BLaER1 (cell line): ENCODE measurements around the gene STAB2.
"Not testable (repeated sequence)": the region's sequence is repeated elsewhere in the genome, so short reads cannot be mapped to it uniquely, and the experiment has no call there.

Experiments
- H3K27ac ChIP-seq: shearing (Covaris generic); formaldehyde crosslinking; 2 replicates; pipeline ENCODE4 v1.8.1; 2022
- H3K27me3 ChIP-seq: shearing (Covaris generic); formaldehyde crosslinking; 2 replicates; pipeline ENCODE4 v1.8.1; 2022
- H3K36me3 ChIP-seq: shearing (Covaris generic); formaldehyde crosslinking; 2 replicates; pipeline ENCODE4 v1.8.1; 2022
- H3K4me1 ChIP-seq: shearing (Covaris generic); formaldehyde crosslinking; 2 replicates; pipeline ENCODE4 v1.8.1; 2022
- H3K4me2 ChIP-seq: shearing (Covaris generic); formaldehyde crosslinking; 2 replicates; pipeline ENCODE4 v1.8.1; 2022
- H3K4me3 ChIP-seq: shearing (Covaris generic); formaldehyde crosslinking; 2 replicates; pipeline ENCODE4 v1.8.1; 2022
- H3K9ac ChIP-seq: shearing (Covaris generic); formaldehyde crosslinking; 2 replicates; pipeline ENCODE4 v1.8.1; 2022
- H3K9me3 ChIP-seq: shearing (Covaris generic); formaldehyde crosslinking; 2 replicates; pipeline ENCODE4 v1.8.1; 2022
- H4K20me1 ChIP-seq: shearing (Covaris generic); formaldehyde crosslinking; 2 replicates; pipeline ENCODE4 v1.8.1; 2022
- Cebpa-rat ChIP-seq: shearing (Covaris generic); IDR thresholded peaks from 2 replicates; pipeline ENCODE4 v1.8.1; 2022

STAB2 gene

DNA sequence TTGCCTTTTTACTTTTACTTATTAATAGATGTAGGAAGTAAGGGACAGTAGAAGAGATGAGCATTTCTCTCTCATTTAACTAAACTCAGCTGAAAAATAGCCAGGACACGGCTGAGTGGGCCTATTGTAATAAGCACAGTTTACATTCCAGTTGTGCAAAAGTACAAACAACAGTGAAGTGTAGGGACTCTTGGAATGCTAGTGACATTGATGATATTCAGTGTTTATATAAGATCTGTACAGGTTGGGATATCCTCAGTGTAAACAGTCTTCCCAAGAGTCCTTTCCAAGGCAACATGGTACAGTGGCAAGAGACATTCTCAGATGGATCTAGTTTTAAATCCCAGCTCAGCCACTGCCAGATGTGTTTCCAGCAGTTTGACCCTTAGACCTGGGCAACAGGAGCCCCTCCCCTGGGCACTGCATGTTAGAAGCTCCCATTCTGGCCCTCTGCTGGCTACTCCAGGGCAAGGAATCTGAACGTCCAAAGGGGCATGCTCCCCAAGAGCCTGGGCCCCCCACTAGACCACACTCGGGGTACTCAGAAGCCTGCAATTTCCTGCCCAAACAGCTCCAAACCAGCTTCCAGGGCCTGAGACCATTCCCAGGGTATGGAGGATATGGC, 55.3 kb downstream of the STAB2 start:
- TF ChIP-seq Cebpa-rat: no peak

DNA sequence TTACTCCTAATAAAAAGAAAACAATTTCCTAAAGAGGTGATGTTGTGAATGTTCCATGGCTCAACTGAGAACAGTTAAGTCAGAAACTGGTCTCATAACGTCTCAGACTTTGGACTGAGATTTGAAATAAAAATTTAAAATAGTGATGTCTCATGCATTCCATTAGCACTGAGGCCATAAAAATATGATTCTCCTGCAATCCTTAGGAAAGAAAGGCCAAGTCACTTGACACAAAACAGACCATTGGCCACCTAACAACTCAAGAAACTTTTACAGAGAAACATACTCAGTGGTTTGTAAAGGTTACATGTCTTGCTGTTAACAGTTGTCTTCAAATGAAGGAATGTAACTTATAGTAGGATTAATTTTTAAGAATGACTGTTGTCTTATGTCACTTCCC, 58.1 kb downstream of the STAB2 start:
- no peak overlapping the region for H3K4me3 ChIP-seq
- no peak overlapping the region for H3K27ac ChIP-seq
- H3K9me3 ChIP-seq: peaks cover 4% of the 10 kb centered on the region; the same call in 1 of the 2 replicates
- H3K27me3 ChIP-seq: no peaks in the 10 kb centered on the region
- no peaks in the 10 kb centered on the region for H4K20me1 ChIP-seq
- H3K4me2 ChIP-seq: no peak overlapping the region
- H3K9ac ChIP-seq: no peak overlapping the region
- no peak for TF ChIP-seq Cebpa-rat
- no peaks in the 10 kb centered on the region for H3K4me1 ChIP-seq
- no peaks in the 10 kb centered on the region for H3K36me3 ChIP-seq

More for the DNA sequence above, 55.3 kb downstream of the STAB2 start:
- H3K4me1 ChIP-seq: no peaks in the 10 kb centered on the region
- no peaks in the 10 kb centered on the region for H3K36me3 ChIP-seq
- H4K20me1 ChIP-seq: no peaks in the 10 kb centered on the region
- H3K4me2 ChIP-seq: no peak overlapping the region
- no peak overlapping the region for H3K4me3 ChIP-seq
- no peak overlapping the region for H3K27ac ChIP-seq
- H3K9me3 ChIP-seq: peaks cover 4% of the 10 kb centered on the region; the same call in 1 of the 2 replicates
- H3K27me3 ChIP-seq: no peaks in the 10 kb centered on the region
- H3K9ac ChIP-seq: no peak overlapping the region

DNA sequence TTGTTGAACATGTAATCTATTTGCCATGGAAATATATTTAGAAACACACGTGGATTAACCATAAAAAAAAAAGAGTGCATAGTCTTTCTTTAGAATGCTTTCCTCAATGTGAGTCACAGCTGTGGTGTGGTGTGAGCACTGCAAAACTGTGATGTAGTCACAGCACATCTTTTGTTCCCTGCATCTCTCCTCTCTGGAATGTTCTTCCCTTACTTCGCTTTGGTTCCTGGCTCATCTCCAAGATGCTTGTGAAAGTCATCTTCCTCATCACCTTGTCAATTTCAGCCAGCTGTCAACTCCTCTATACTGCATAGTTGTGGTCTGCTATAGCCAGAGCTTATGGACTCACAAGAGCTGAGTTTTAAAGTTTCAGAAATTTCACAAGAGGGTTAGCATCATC, 60.2 kb downstream of the STAB2 start:
- no peak for TF ChIP-seq Cebpa-rat
- H3K27ac ChIP-seq: no peak overlapping the region

DNA sequence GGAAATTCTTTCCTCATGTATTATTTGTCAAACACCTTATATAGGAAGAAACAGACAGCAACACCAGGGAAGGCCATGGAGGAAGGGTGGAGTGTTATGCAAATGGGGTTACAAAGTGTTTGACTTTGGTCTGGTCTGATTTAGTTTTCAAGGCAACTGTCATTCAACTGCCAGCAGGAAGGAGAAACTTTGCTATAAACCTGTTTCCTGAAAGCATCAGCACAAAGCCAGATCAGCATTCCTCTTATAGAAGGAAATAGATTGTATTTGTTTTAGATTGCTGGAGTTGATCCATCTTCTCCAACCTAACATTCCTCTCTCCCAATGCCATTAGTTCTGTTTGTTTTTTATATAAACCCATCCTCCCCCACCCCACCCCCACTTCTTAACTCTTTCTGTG, 65.7 kb downstream of the STAB2 start:
- Histone ChIP-seq H3K9ac (no peak overlapping the region), H3K4me3 (no peak overlapping the region), H3K27ac (no peak overlapping the region)

More for the DNA sequence above, 60.2 kb downstream of the STAB2 start:
- no peak overlapping the region for H3K4me3 ChIP-seq
- no peak overlapping the region for H3K9ac ChIP-seq
- H3K9me3 ChIP-seq: peaks cover 4% of the 10 kb centered on the region; the same call in 1 of the 2 replicates
- no peaks in the 10 kb centered on the region for H3K4me1 ChIP-seq
- H3K36me3 ChIP-seq: no peaks in the 10 kb centered on the region
- H4K20me1 ChIP-seq: no peaks in the 10 kb centered on the region
- H3K4me2 ChIP-seq: no peak overlapping the region
- H3K27me3 ChIP-seq: no peaks in the 10 kb centered on the region

DNA sequence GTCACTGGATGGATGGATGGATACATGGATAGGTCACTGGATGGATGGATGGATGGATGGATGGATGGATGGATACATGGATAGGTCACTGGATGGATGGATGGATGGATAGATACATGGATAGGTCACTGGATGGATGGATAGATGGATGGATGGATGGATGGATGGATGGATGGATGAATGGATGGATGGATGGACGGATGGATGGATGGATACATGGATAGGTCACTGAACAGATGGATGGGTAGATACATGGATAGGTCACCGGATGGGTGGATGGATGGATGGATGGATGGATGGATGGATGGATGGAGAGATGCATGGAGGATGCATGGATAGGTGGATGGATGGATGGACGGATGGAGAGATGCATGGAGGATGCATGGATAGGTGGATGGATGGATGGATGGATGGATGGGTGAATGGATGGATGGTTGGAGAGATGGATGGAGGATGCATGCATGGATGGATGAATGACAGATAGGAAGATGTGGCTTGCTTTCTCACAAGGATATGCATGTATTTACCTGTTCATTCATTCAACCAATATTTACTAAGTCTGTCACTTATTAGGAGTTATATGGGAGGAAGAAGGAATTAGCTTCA, 66.6 kb downstream of the STAB2 start:
- not testable (repeated sequence) for H3K4me2 ChIP-seq, H4K20me1 ChIP-seq, H3K9me3 ChIP-seq, H3K27me3 ChIP-seq, H3K9ac ChIP-seq, H3K4me1 ChIP-seq, H3K4me3 ChIP-seq, H3K36me3 ChIP-seq, H3K27ac ChIP-seq

More for the DNA sequence above, 65.7 kb downstream of the STAB2 start:
- no peaks in the 10 kb centered on the region for H3K27me3 ChIP-seq
- no peaks in the 10 kb centered on the region for H3K36me3 ChIP-seq
- TF ChIP-seq Cebpa-rat: no peak
- no peaks in the 10 kb centered on the region for H3K9me3 ChIP-seq
- no peaks in the 10 kb centered on the region for H4K20me1 ChIP-seq
- H3K4me2 ChIP-seq: no peak overlapping the region
- H3K4me1 ChIP-seq: no peaks in the 10 kb centered on the region

DNA sequence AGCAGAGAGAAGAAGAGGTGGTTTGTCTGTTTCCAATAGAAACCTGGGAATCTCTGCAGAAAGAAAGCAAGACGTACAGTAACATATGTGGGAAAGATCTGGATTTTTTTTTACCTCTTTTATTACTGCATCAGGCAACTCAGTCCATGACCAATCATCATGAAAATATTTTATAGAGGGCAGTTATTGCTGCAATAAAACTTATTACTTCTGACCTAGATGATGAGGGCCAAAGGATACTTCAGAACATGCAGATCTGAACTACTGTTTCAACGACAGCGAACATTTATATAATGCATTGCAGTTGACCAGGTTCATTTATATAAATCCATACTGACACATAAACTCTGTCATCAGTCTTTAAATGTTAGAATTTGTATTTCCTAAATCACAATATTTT, 67.7 kb downstream of the STAB2 start:
- no peaks in the 10 kb centered on the region for H3K36me3 ChIP-seq
- no peaks in the 10 kb centered on the region for H3K4me1 ChIP-seq
- no peaks in the 10 kb centered on the region for H3K27me3 ChIP-seq
- no peak overlapping the region for H3K27ac ChIP-seq
- no peak overlapping the region for H3K4me2 ChIP-seq
- no peaks in the 10 kb centered on the region for H4K20me1 ChIP-seq
- H3K4me3 ChIP-seq: no peak overlapping the region
- no peak overlapping the region for H3K9ac ChIP-seq
- H3K9me3 ChIP-seq: no peaks in the 10 kb centered on the region
- no peak for TF ChIP-seq Cebpa-rat

DNA sequence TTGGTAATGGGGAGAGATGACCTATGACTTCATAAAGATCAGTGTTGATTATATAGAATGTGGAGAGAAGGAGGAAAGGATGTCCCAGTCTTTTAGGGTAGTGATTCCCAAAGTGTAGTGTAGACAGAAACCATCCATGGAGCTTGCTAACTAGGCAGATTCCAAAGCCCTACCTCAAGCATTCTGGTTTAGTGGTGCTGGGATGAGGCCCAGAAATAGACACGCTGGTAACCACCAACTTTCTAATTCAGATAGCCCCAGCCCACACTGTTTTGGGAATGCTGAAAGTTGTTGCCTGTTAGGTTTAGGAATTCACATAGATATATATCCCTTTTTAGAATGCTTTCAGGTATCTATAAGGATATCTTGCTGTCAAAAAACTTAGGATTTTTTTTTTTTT, 69.2 kb downstream of the STAB2 start:
- Histone ChIP-seq H3K9me3 (no peaks in the 10 kb centered on the region), H3K4me1 (no peaks in the 10 kb centered on the region), H3K27me3 (no peaks in the 10 kb centered on the region), H3K4me2 (no peak overlapping the region), H4K20me1 (no peaks in the 10 kb centered on the region), H3K9ac (no peak overlapping the region), H3K4me3 (no peak overlapping the region), H3K36me3 (no peaks in the 10 kb centered on the region), H3K27ac (no peak overlapping the region)
- TF ChIP-seq Cebpa-rat: no peak

DNA sequence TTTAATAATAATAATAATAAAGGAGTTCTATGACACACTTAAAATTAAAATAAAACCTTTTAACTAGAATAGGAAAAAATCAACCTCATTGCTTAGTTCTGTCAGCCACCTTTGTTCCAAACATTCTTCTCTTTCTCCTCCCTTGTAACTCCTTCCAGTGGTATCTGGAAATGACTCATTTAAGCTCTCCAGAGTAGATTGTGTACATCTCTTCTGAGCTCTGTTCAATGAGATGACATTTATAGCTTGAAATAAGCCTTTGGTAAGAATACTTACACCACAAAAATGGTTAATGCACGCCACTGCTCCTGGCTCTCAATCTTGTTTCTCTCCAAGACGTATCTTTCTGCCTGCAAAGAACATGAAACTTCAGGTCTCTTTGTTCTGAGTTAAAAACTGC, 70.3 kb downstream of the STAB2 start:
- no peak overlapping the region for H3K9ac ChIP-seq
- TF ChIP-seq Cebpa-rat: no peak
- H4K20me1 ChIP-seq: no peaks in the 10 kb centered on the region
- H3K9me3 ChIP-seq: no peaks in the 10 kb centered on the region
- no peak overlapping the region for H3K4me2 ChIP-seq
- no peaks in the 10 kb centered on the region for H3K4me1 ChIP-seq
- H3K27me3 ChIP-seq: no peaks in the 10 kb centered on the region
- no peak overlapping the region for H3K4me3 ChIP-seq
- H3K27ac ChIP-seq: no peak overlapping the region
- no peaks in the 10 kb centered on the region for H3K36me3 ChIP-seq

DNA sequence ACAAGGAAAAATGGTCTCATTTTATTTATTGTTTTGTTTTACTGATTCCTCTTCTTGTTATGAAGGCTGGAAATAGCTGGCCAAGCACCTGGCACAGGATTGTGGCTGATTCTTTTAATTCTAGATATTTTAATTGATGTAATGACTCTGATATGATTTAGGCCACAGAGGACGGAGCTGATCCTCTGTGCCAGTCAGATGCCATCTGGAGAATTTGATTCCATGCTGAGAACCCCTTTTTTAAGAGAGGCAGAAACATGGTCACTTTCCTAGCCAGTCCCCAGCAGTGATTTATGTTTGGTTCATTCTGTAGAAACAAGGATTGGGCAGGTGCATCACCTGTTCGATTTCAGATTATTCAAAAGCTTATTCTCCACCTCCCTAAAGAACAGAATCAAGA, 77.6 kb downstream of the STAB2 start:
- no peak overlapping the region for H3K27ac ChIP-seq
- no peaks in the 10 kb centered on the region for H3K27me3 ChIP-seq
- H3K4me3 ChIP-seq: no peak overlapping the region
- no peak overlapping the region for H3K9ac ChIP-seq
- no peak for TF ChIP-seq Cebpa-rat
- no peaks in the 10 kb centered on the region for H3K36me3 ChIP-seq
- no peaks in the 10 kb centered on the region for H3K9me3 ChIP-seq
- H3K4me1 ChIP-seq: no peaks in the 10 kb centered on the region
- H4K20me1 ChIP-seq: no peaks in the 10 kb centered on the region
- no peak overlapping the region for H3K4me2 ChIP-seq

DNA sequence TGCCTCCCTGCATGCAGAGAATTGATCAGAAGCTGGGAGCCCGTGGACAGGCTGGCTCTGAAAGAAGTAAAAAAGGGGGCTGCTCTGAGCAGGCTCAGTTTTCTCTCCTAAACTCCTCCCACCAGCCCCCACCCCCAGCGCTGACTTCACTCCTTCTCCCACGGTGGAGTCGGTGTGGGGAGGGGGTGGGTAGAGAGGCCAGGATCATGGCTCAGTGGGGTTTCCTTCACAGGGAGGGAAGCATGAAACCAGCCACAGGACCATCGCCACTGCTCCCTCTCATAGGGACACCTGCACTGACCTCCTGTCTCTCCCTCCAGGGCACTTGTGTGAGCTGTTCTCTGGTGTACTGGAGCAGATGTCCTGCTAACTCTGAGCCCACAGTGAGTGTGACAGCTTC, 78.9 kb downstream of the STAB2 start:
- H3K27me3 ChIP-seq: no peaks in the 10 kb centered on the region
- no peak overlapping the region for H3K27ac ChIP-seq
- no peak overlapping the region for H3K4me2 ChIP-seq
- no peak overlapping the region for H3K4me3 ChIP-seq
- H3K9ac ChIP-seq: no peak overlapping the region
- TF ChIP-seq Cebpa-rat: no peak
- H3K9me3 ChIP-seq: no peaks in the 10 kb centered on the region
- no peaks in the 10 kb centered on the region for H4K20me1 ChIP-seq
- H3K4me1 ChIP-seq: no peaks in the 10 kb centered on the region
- H3K36me3 ChIP-seq: no peaks in the 10 kb centered on the region

DNA sequence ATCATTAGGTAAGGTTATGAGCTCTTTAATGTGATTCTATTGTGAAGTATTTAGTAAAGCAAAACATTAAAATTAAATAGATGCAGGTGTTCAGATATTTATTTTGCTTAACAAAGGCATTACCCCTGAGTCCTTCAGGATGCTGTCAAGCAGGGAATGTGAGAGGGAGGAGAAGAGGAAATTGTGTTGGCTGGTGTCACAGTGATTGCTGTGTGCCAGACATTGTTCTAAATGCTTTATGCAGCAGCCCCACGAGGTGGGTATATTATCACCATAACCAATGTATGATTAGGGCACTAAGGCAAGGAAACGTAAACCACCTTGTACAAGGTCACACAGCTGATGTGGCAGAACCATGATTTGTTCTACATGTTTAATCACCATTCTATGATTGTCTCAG, 80.1 kb downstream of the STAB2 start:
- H3K27ac ChIP-seq: no peak overlapping the region
- no peaks in the 10 kb centered on the region for H3K36me3 ChIP-seq
- no peak for TF ChIP-seq Cebpa-rat
- no peaks in the 10 kb centered on the region for H3K4me1 ChIP-seq
- H3K27me3 ChIP-seq: no peaks in the 10 kb centered on the region
- H3K4me3 ChIP-seq: no peak overlapping the region
- H3K9me3 ChIP-seq: no peaks in the 10 kb centered on the region
- H3K9ac ChIP-seq: no peak overlapping the region
- H4K20me1 ChIP-seq: no peaks in the 10 kb centered on the region
- no peak overlapping the region for H3K4me2 ChIP-seq
